Activated CD8-positive, alpha-beta T cell treated with anti-CD3 and anti-CD28 coated beads for 36 hours (primary cell): ENCODE data around the gene LDLRAD2. TPM values are rescaled to one million over a fixed set of nuclear protein-coding genes. Genes with fewer than 3 reads are reported as not detected.

Experiments
- ATAC-seq: fragments of 200-7000 bp; cut with Tn5 transposase; one replicate; pipeline ENCODE4 v1.10.0; 2021; ENCODE audit warnings: mild to moderate bottlenecking, moderate library complexity
- CTCF ChIA-PET: fragments of 350-600 bp; sonication (Branson Sonifier 250); formaldehyde crosslinking; loops from one replicate; lab custom pipeline; 2021; ENCODE audit warnings: antibody characterized with exemption; lab: Charles Lee
- POLR2A ChIA-PET: fragments of 350-600 bp; sonication (Branson Sonifier 250); formaldehyde crosslinking; loops from one replicate; lab custom pipeline; 2021; ENCODE audit warnings: antibody characterized with exemption; lab: Charles Lee
- DNase-seq: peaks from one replicate; pipeline ENCODE4 v3.0.0-alpha.2; 2020
- H3K27ac Mint-ChIP-seq: one replicate; pipeline ENCODE4 v1.8.0; 2021; ENCODE audit warnings: mild to moderate bottlenecking, mixed read lengths
- H3K27me3 Mint-ChIP-seq: one replicate; pipeline ENCODE4 v1.8.0; 2021; ENCODE audit warnings: mixed read lengths
- H3K36me3 Mint-ChIP-seq: one replicate; pipeline ENCODE4 v1.8.0; 2021; ENCODE audit warnings: low read depth, mixed read lengths
- H3K4me1 Mint-ChIP-seq: one replicate; pipeline ENCODE4 v1.8.0; 2021; ENCODE audit warnings: low read depth, mixed read lengths
- H3K4me3 Mint-ChIP-seq: one replicate; pipeline ENCODE4 v1.8.0; 2021; ENCODE audit warnings: mild to moderate bottlenecking, moderate library complexity, mixed read lengths
- H3K9me3 Mint-ChIP-seq: one replicate; pipeline ENCODE4 v1.8.0; 2021; ENCODE audit warnings: mixed read lengths
- CTCF ChIP-seq: fragments of 200-600 bp; IDR thresholded peaks from one replicate; pipeline ENCODE4 v1.8.0; 2022; ENCODE audit warnings: antibody characterized with exemption, mild to moderate bottlenecking
- intact Hi-C: fragments of 100-400 bp; cut with micrococcal nuclease; formaldehyde crosslinking; loops from one replicate; pipeline ENCODE4 v1.10.0; 2022
- total RNA-seq, 2 experiments: library from RNA; stranded (reverse); gene quantifications; one replicate each; pipeline ENCODE4 v1.2.3, GENCODE V29; 2021

The LDLRAD2 gene
- total RNA-seq, 2 experiments from 2014 or later: 0.07 TPM; not detected in 1

GRCh38 chr1:21795075-21795474 is 17.0 kb upstream of the LDLRAD2 start:
- ATAC-seq: no peak
- no peaks in the 10 kb centered on the region for H3K36me3 Mint-ChIP-seq
- no peak overlapping the region for H3K4me3 Mint-ChIP-seq
- no peaks in the 10 kb centered on the region for H3K27me3 Mint-ChIP-seq
- intact Hi-C loops: no loop called here
- no peak overlapping the region for H3K27ac Mint-ChIP-seq
- DNase-seq: no peak
- no peak for TF ChIP-seq CTCF
- CTCF ChIA-PET: no interaction called here
- H3K9me3 Mint-ChIP-seq: peaks cover 5% of the 10 kb centered on the region
- POLR2A ChIA-PET: no interaction called here
- peaks cover 2% of the 10 kb centered on the region for H3K4me1 Mint-ChIP-seq

GRCh38 chr1:21799730-21800129 is 12.3 kb upstream of the LDLRAD2 start:
- Mint-ChIP-seq H3K4me3 (no peak overlapping the region), H3K27ac (no peak overlapping the region), H3K27me3 (peaks cover 2% of the 10 kb centered on the region), H3K9me3 (peaks cover 4% of the 10 kb centered on the region), H3K36me3 (no peaks in the 10 kb centered on the region), H3K4me1 (no peaks in the 10 kb centered on the region)
- POLR2A ChIA-PET: no interaction called here
- ATAC-seq (no peak), DNase-seq (no peak)
- TF ChIP-seq CTCF: no peak
- CTCF ChIA-PET: no interaction called here
- intact Hi-C loops: no loop called here

- H3K36me3 Mint-ChIP-seq: no peaks in the 10 kb centered on the region
- DNase-seq (no peak), ATAC-seq (no peak)
- H3K27me3 Mint-ChIP-seq: peaks cover 2% of the 10 kb centered on the region
- no peak overlapping the region for H3K27ac Mint-ChIP-seq
- no peaks in the 10 kb centered on the region for H3K9me3 Mint-ChIP-seq
- H3K4me3 Mint-ChIP-seq: no peak overlapping the region
- ChIA-PET CTCF (interaction anchor here (1.0 kb wide), 1 partner anchor 12 kb away, joined by 3 read pairs; no protein-coding TSS in a partner anchor), POLR2A (no interaction called here)
- H3K4me1 Mint-ChIP-seq: no peaks in the 10 kb centered on the region
- TF ChIP-seq CTCF: no peak
- intact Hi-C loops: no loop called here
Measured at GRCh38 chr1:21801100-21801499, 11.0 kb upstream of the LDLRAD2 start.

GRCh38 chr1:21804536-21804935 is 7.5 kb upstream of the LDLRAD2 start:
- ChIA-PET CTCF (no interaction called here), POLR2A (interaction anchor here (1.3 kb wide), 1 partner anchor 21 kb away, joined by 3 read pairs; no protein-coding TSS in a partner anchor)
- Mint-ChIP-seq H3K4me3 (no peak overlapping the region), H3K4me1 (no peaks in the 10 kb centered on the region), H3K27me3 (peaks cover 2% of the 10 kb centered on the region), H3K27ac (no peak overlapping the region), H3K36me3 (no peaks in the 10 kb centered on the region), H3K9me3 (no peaks in the 10 kb centered on the region)
- DNase-seq (no peak), ATAC-seq (no peak)
- no peak for TF ChIP-seq CTCF
- intact Hi-C loops: no loop called here

GRCh38 chr1:21813542-21813941 is 1.5 kb downstream of the LDLRAD2 start:
- ChIA-PET CTCF (interaction anchor here (1.1 kb wide), 1 partner anchor 12 kb away, joined by 3 read pairs; no protein-coding TSS in a partner anchor), POLR2A (interaction anchor here (0.5 to 0.7 kb wide), 3 partner anchors 55 to 672 kb away, joined by 3 to 4 read pairs (median 3); no protein-coding TSS in a partner anchor)
- DNase-seq (no peak), ATAC-seq (no peak)
- H3K27me3 Mint-ChIP-seq: peaks cover 15% of the 10 kb centered on the region
- no peak for TF ChIP-seq CTCF
- H3K4me3 Mint-ChIP-seq: no peak overlapping the region
- H3K27ac Mint-ChIP-seq: no peak overlapping the region
- intact Hi-C loops: no loop called here
- H3K36me3 Mint-ChIP-seq: no peaks in the 10 kb centered on the region
- H3K4me1 Mint-ChIP-seq: peaks cover 5% of the 10 kb centered on the region
- H3K9me3 Mint-ChIP-seq: no peaks in the 10 kb centered on the region
